GM21528 (cell line): ENCODE results near the gene PFDN2.
A peak's percentile ranks its signal among the peaks of the same experiment; 100 is the strongest.

Experiments
- ATAC-seq: cut with Tn5 transposase; IDR thresholded peaks from one replicate; pipeline ENCODE4 v1.9.1; 2021; ENCODE audit warnings: mild to moderate bottlenecking, moderate library complexity; ENCODE audit not compliant: unreplicated experiment, low FRiP score

Gene PFDN2

DNA sequence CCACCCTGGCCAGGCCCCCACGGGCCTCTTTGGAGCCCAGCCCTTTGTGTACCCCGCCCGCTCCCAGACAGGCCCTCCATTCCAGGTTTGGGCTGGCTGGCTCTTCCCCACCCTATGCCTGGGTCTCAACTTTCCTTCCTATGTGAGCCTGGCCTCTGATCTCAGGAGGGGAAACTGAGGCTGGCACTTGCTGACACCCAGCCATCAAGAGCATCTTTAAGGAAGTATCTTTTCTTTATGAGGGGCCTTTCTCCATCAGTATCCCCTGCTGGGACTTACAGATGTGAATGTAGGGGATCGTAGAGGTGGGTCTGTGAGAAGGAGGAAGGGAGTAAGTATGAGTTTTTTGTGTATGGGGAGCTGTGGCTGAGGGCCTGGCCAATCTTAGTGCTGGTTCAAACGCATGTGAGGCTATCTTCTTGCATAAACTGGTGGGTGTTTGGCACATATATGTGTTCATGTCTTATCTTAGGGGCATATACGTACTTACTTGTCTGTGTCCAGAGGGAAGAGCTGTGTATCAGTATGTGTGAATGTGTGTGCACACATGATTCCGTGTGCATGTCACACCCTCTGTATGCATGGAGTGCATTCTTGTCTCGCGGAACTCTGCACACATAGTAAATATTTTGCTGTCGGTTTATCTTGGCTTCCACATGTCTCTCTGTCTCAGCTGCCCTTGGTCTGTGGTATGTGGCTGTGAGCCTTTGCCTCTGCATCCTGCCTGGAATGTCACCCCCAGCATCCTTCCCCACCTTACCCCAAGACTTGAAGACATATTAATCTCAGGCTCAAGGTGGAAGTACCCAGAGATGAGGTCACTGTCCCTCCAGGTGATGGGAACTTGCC is 33.9 kb downstream of the PFDN2 start:
- no peak for ATAC-seq

DNA sequence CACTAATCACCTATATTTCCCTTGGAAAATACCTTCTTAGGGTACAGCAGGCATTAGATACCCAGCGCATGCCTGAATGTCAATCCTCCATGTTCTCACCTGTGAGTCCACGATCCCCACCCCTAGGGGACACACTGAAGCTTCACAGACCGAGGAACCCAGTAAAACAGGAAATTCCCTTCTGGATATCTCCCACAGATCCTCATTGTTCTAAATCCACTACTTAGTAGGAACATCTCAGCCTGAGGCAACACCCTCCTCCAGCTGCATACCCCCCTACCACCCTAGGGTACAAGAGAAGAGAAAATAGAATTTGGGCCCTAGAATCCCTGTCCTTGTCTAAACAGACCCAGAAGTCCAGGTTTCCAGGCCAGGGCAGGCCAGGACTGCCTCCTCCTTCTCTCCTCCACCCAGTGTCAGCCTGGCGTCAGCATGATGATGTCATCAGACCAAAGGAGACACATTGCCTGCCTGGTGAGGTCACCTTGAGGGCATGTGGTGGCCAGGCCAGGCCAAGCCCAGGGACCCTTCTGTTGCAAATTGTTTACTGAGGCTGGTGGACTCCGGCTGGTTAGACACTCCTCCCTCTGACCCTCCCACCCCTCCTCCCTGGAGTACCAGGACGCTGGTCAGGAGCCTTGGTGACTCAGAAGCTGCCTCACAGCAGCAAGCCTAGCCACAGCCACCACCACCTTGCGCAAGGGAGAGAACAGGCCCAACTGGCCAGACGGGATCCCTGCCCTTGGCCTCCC is 34.7 kb downstream of the PFDN2 start:
- ATAC-seq: no peak

DNA sequence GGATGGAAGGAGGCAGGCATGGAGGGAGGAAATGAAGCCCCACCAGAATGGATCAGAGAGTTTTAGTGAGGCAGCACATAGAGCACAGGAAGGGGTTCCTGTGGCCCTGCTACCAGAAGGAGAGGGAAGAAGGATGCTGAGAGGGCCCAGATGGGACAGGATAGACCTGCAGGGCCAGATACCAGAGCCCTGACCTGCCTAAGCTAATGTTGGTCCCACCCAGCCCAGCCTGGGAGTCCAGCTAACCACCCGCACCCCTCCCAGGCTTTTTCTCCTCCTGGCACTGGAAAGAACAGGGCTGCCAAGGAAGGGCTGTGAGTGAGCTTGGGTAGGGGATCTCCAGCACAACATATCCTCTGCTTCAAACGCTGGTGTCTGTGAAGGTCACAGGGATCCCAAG is 35.4 kb downstream of the PFDN2 start:
- ATAC-seq: no peak

DNA sequence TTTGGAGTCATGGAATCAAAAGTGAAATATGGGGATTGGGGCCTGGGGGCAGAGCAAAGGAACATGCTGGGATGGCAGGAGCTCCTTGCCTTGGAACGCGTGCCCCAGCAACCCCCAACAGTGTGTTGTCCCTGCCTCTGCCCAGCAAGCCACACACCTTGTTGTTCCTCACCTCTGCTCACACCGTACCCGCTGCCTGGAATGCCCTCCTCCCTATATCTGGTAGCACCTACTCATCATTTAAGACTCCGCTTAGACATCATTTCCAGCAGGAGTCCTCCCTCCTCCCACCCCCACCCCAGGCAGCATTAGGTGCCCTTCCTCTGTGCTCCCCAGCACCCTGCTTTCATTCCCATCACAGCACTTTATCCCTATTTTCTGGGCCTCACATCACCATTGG is 36.3 kb downstream of the PFDN2 start:
- ATAC-seq: no peak

DNA sequence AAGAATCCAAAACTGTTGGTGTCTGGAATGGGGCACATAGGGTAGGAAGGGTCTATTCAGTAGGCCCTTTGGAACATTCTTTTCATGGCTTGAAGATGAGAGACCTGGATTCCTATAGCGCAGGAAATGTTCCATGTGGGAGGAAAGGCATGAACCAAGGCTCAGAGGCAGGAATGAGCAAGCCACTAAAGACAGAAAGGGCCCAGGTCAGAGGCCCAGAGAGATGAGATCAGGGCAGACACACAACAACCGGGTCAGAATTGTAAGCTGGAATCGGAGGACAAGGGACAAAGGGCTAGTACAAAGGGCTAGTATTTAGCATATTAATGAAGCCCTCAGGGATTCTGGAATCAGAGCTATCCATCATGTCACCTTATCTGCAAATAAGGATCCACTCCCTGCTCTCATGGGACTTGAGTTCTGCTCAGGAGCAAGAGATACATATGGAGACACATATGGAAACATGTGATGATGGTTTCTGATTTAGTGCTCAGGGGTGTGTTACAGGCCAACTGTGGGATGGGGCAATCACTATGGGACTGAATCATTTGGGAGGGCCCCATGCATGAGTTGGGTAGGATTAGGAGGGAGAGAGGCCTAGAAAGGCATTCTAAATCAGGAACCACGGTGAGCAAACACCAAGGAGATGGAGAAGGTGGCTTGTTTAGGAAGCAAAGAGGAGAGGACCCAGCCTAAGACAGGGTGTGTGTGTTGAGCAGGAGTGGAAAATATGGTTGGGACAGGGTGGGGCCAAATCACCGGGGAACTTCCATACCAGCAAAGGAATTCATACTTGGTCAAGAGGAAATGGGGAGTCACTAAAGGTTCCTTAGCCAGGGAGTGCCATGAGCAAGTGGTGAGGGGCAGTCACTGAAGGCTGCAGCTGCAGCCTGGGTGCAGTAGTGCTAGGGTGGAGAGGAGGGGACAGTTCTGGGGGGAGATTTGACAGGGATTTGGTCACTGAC is 37.1 kb downstream of the PFDN2 start:
- ATAC-seq: no peak

DNA sequence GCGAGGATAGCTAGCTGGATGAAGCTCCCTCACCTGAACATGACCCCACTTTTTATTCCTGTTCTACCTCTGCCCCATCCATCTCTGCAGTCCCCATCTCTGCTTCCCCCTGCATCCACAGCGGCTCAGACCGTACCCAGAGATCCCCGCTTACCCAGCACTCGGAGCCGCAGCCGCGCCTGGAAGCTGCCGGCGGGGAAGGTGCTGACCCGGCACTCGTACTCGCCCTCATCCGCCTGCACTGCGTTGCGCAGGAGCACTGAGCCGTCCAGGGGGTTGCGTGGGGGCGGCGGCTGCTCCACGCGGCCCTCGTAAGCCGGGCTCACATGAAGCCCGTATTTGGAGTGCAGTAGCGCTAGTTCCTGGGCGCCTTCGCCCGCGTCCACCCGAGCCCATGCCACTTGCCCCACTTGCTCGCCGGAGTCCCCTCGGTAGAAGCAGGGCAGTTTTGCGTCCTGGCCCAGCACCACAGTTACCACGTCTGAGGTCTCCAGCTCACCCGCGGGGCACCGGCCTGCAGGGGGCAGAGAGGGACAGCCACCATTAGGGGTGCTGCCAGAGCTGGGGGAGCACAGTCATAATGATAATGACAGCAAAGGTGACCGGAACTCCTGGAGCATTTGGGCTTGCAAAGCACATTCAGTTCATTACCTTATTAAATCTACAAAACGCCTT is 38.3 kb downstream of the PFDN2 start:
- ATAC-seq: no peak

DNA sequence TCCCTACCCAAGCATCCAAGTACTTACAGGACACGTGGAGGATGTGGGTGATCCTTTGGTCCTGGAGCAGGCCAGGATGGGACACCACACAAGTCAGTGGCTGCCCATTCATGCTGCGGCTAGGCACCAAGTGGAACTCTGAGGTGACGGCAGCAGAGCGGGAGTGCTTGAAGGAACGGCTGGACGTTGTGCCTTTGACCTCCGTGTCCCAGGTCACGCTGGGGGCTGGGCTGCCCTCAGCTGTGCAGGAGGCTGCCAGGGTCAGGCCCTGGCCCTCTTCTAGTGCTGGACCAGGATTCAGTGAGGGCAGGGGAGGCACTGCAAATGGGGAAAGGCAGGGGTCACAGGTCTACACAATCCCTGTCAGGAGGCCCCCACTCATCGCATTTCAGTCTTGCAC is 40.4 kb downstream of the PFDN2 start:
- ATAC-seq: no peak

DNA sequence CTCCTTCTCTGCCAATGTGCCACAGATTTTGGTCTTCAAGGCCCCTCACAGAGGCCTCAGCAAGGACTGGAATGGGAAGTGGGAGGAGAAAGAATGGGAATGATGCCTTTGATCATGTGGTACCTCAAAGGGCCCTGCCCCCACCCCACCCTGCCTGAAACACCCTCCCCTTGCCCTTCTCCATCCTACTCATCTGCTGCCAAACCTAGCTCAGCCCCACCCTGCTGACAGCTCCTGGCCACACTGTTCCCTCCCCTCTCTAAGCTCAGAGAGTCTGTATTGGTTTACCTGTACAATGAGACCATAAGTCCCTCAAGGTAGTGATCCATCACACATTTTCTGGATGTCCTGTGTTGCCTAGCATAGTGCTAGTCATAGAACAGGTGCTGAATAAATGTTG is 41.4 kb downstream of the PFDN2 start:
- ATAC-seq: no peak

DNA sequence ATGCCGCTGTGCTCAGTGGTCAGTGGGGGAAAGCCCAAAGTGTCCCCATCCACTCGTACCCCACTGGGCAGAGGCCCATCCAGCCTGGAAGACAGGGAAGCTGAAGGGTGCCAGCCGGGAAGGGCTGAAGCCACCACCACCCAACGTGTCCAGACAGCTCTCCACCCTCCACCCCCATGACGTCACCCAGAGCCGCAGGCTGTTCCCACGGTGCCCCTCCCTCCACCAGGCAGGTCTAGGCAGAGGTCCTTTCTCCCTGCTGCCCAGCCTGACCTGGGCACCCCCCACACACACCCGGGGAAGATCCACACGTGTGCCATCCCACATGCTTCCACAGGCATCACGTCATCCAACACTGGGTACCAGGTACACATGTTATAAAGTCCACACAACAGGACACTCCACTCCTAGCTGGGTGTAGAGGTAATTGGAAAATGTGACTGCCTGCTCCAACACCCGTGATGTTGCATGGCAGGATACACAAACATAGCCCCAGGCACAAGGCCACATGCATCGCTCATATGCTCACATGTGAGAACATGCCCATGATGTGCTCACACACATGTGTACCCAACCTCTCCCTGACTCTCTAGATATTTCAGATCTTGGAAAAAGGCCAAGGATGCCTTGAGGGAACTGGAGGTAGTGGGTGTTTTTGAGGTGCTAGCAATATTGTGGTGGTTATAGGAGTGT is 43.0 kb downstream of the PFDN2 start:
- ATAC-seq: no peak

DNA sequence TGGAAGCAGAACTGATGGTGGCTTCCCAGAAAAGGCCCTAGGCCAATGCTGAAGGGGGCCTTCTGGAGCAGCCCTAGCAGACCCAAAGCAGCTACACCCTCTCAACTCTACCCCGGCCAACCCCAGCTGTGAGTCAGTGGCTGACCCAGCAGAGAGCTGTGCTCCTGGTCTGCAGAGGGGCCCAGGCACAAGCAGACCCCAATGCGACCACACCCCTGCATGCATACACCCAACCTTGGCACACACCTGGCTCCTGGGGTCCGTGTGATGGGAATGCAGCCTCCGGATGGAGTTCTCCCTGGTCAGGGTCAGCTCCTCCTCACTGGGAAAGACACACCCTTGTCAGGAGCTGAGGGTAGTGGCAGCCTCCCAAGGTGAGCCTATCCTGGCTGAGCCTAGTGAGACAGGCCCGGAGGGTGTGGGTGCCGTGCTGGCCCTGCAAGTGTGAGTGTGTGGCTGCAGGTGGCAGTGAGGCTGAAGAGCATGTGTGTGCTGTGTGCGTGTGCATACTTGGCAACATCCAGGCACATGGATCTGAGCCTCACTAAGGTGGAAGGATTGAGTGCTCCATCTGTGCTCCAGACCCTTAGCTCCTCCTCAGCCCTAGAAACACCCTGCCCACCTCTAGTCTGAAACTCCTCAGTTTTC is 44.2 kb downstream of the PFDN2 start:
- no peak for ATAC-seq

DNA sequence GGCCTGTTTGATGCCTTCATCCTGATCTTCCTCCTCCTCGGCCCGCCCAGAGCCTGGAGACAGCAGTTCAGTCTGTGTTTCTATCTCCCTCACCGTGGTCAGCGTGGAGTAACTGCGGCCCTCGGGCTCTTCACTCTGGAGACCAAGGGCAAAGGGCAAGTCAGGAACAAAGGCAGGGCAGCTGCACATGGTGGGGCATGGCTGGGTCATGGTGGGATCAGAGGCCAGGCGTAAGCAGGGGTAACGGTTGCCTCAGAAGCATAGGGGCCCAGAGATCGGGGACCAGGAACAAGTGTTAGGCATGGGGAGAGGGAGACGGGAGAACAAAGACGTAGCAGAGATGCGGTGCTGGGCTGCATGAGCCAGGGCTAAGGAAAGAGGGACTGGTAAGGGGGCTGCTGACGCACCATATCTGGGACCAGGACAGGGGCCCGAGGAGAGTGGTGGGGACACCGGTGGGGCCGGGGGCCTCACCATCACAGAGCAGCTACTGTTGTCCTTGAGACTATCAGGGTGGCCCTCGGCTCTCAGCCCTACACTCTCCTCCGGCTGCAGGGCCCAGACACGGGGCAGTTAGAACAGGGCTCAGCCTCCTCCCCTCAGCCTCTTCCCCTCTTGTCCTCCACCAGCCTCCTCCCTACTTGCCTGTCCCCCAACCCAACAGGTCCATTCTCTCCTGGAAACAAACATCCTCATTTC is 44.9 kb downstream of the PFDN2 start:
- no peak for ATAC-seq

DNA sequence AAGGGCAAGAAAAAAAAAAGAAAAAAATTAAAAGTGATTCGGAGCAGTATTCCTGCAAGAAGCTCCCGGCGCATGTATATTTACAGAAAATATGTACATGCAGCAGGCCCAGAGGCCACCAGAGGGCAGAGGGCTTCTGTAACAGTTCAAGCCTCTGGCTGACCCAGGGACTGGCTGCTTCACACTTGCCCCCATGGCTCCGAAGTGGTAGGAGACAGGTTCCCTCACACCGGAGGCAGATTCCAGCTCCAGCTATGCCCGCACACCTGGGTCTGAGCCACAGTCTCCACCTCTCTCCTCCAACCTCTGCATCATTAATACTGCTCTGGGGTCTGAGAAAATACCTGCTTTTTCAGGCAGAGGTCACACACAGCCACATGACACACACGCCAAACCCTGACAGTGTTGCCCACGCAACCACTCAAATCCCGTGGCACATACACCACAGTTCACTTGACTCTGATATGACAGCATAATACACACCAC is 45.9 kb downstream of the PFDN2 start:
- ATAC-seq: no peak

DNA sequence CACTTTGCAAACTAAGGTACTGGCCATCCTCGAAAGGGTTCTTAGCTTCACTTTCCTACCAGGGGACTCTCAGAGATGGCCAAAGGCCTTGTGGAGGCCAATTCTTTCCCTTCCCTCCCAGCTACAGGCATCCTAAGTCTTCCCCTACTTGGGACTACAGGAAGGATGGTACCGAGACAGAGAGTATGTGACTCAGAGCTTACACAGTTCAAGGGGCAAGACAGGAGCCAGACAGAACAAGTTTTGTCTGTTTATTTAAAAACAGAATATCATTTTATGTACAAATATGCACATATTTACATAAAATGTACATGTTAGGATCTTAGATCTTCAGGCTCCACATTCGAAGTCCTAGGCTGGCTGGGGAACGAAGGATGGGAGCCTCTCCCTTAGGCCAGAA is 47.1 kb downstream of the PFDN2 start:
- no peak for ATAC-seq

DNA sequence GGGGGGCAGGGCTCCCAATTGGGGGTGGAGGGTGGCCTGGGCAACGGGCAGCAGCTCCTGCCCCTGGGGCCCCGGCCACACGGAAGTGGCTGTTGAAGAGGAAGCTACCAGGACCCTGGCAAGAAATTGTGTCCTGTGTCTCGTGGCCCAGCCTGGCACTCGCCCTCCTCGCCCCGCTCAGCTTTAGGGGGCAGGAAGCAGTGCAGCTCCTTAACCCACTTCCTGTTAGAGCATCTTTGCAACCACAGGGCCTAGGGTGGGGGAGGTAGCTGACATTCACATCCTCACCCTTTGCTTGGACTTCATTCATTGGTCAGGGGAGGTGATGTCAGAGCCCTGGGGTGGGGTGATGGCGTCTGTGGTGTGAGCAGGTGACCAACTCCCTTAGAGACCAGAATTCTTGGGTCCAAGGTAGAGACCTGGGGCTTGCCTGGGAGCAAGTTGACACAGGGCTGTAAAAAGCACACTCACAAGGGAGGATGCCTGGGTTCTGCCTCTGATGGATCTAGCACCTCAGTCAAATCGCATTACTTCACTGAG is 48.0 kb downstream of the PFDN2 start, which contains the start of gene ARHGAP30:
Gene ARHGAP30, minus strand, starts transcription at position 161 of the 540 bp plus-strand sequence. CDS start 267 bp downstream, outside the sequence.
- peak; percentile 78 for ATAC-seq

DNA sequence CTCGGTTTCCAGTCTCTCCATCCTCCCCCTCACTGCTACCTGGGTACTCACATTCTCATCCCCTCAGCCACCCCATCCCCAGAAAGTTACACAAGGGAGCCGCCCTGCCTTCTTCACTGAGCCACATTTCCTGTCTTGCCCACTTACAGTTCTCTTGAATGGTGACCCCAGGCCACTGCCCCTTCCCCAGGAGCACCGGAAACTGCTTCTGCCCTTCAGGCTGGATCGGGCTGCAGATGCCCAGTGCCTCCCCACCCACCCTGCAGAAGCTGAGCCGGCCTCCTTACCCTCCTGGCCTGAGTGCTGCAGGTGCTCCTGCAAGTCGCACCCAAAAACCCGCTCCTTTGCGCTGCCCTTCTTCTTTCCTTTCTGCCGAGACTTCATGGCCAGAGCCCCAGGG is 48.6 kb downstream of the PFDN2 start:
- ATAC-seq: peak; percentile 5

DNA sequence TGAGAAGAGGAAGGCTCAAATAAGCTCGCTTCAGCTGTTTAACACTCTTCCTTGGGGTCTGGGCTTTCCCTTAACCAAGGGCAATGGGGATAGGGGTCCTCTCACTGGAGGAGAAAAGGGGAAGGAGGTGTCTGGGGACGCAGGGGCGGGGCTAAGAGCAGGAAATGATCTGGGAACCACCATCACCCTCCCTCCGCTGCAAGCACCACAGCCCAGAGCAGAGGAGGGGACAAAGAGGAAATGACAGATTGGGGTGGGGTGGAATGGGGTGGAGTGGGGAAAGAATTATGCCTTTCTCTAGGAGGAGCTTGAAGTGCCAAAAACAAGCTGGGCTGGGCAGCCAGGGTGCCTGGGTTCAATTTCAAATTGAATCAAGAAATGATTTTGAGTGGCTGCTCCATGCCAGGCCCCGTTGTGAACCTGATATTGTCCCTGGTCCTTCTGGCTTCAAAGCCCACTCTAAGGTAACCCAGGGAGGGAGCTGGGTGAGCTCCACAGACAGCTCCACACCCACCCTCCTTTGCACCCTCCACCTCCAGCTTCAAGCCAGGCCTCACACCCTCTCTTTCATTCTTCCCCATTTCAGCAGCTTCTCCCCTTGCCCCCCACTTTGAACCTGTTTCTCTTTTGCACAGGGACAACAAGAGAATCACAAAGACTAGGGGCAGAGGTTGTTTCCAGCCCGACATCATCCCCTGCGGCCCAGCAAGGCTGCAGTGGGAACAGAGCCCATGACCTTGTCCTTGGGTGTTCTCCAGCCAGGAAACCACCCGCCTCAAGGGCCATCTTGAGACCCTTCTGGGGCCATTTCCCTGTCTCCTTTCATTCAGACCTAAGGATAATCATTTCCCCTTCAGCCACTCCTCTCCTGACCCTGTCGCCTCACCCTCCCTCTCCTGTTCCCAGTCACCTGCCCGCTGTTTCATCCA is 49.3 kb downstream of the PFDN2 start:
- peak; percentile 56 for ATAC-seq

DNA sequence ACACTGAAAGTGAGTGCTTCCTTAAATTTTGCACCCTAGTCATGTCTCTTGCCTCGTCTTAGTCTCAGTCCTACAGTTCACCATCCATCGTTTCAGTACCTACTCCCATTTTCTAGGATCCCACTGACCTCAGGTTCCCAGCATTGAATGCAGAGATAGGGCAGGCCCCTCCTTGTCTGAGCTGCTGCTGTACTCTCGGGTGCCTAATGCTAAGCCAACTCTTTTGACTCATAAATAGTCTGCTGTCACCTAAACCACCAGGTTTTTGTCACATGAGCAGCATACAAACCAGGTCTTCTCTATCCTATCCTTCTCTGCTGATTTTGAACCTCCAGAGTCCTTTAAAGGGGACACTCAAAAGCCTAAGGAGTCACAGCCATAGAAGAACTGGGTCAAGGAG is 51.1 kb downstream of the PFDN2 start:
- no peak for ATAC-seq
